HepG2 (cell line): ENCODE data around the gene ITIH1. TPM values are rescaled to one million over a fixed set of nuclear protein-coding genes. Genes with fewer than 3 reads are reported as not detected.

Experiments
- ARNT ChIP-seq: fragments of 450-650 bp; IDR thresholded peaks from 2 replicates; pipeline ENCODE4 v1.6.1; 2017
- ATRX ChIP-seq: sonication (generic); formaldehyde crosslinking; IDR thresholded peaks from 2 replicates; pipeline ENCODE4 v1.4.0; 2020; ENCODE audit warnings: missing genetic modification reagents, borderline replicate concordance
- FOXP1 ChIP-seq, 2 experiments: fragments of 450-650 bp in 1 of 2; IDR thresholded peaks; 2 replicates each; pipeline ENCODE4 v1.6.1; 2017 to 2018; ENCODE audit warnings: antibody characterized with exemption in 1 of 2
- IKZF1 ChIP-seq: fragments of 450-650 bp; IDR thresholded peaks from 2 replicates; pipeline ENCODE4 v1.7.1; 2016
- PCBP2 ChIP-seq: fragments of 200-400 bp; formaldehyde crosslinking; optimal IDR thresholded peaks from 2 replicates; pipeline ENCODE3; 2018; ENCODE audit warnings: low read length, low read depth; ENCODE audit not compliant: poor library complexity, severe bottlenecking
- REST ChIP-seq, 2 experiments: IDR thresholded peaks; 2 replicates each; pipeline ENCODE4 v1.6.1; 2011 to 2012; ENCODE audit warnings: low read length in 2 of 2, borderline replicate concordance in 1 of 2, low read depth in 1 of 2, mild to moderate bottlenecking in 1 of 2, moderate library complexity in 1 of 2
- SMAD9 ChIP-seq: sonication (generic); formaldehyde crosslinking; IDR thresholded peaks from 2 replicates; pipeline ENCODE4 v1.5.1; 2020; ENCODE audit warnings: mild to moderate bottlenecking, missing genetic modification reagents
- TBP ChIP-seq: sonication (generic); formaldehyde crosslinking; IDR thresholded peaks from 2 replicates; pipeline ENCODE4 v1.5.0; 2020; ENCODE audit warnings: missing genetic modification reagents
- TCF7 ChIP-seq: sonication (generic); IDR thresholded peaks from 2 replicates; pipeline ENCODE4 v1.6.1; 2016; ENCODE audit warnings: antibody characterized with exemption, low read depth
- ZNF260 ChIP-seq: sonication (generic); formaldehyde crosslinking; IDR thresholded peaks from 2 replicates; pipeline ENCODE4 v1.4.0; 2020; ENCODE audit warnings: missing genetic modification reagents, low read depth, mild to moderate bottlenecking, borderline replicate concordance
- ZNF34 ChIP-seq: sonication (generic); formaldehyde crosslinking; IDR thresholded peaks from 2 replicates; pipeline ENCODE4 v1.4.0; 2020; ENCODE audit warnings: mild to moderate bottlenecking, missing genetic modification reagents, borderline replicate concordance
- ZNF44 ChIP-seq: sonication (generic); formaldehyde crosslinking; IDR thresholded peaks from 2 replicates; pipeline ENCODE4 v1.5.1; 2020; ENCODE audit warnings: mild to moderate bottlenecking, missing genetic modification reagents
- ZNF451 ChIP-seq: sonication (generic); formaldehyde crosslinking; IDR thresholded peaks from 2 replicates; pipeline ENCODE4 v1.5.0; 2020; ENCODE audit warnings: mild to moderate bottlenecking, missing genetic modification reagents
- ZNF460 ChIP-seq: sonication (generic); formaldehyde crosslinking; IDR thresholded peaks from 2 replicates; pipeline ENCODE4 v1.5.1; 2020; ENCODE audit warnings: missing genetic modification reagents, mild to moderate bottlenecking, borderline replicate concordance
- ZNF709 ChIP-seq: sonication (generic); formaldehyde crosslinking; IDR thresholded peaks from 2 replicates; pipeline ENCODE4 v1.5.0; 2020; ENCODE audit warnings: mild to moderate bottlenecking, missing genetic modification reagents
- ZSCAN22 ChIP-seq: sonication (generic); formaldehyde crosslinking; IDR thresholded peaks from 2 replicates; pipeline ENCODE4 v1.4.0; 2020; ENCODE audit warnings: mild to moderate bottlenecking, missing genetic modification reagents
- polyA plus RNA-seq, 8 experiments: library from polyadenylated mRNA; depleted of rRNA in 3 of 8; stranded (reverse) in 7 of 8; unstranded in 1 of 8; fragments of >200 nt; fragmentation: Illumina TruSeq in 4 of 8; extraction: Trizol in 4 of 8; gene quantifications; 2 replicates each; pipeline versions ENCODE4 v1.2.1 to v1.2.3, GENCODE V29; 2011 to 2016; ENCODE audit warnings: low read depth in 4 of 8, missing spikeins in 1 of 8, mixed read lengths in 1 of 8; ENCODE audit not compliant: insufficient read depth in 1 of 8
- total RNA-seq, 5 experiments: library from RNA; depleted of rRNA; stranded (reverse); fragments of >200 nt; fragmentation: Illumina TruSeq; extraction: Trizol; gene quantifications; 2 replicates each; pipeline ENCODE4 v1.2.3, GENCODE V29; 2016; ENCODE audit warnings: low read depth in 1 of 5
- TF ChIP-seq, protein P1 (sequence below): sonication (generic); formaldehyde crosslinking; IDR thresholded peaks from 2 replicates; pipeline ENCODE4 v1.4.0; 2020; ENCODE audit warnings: missing genetic modification reagents
- TF ChIP-seq, protein P2 (sequence below): sonication (generic); formaldehyde crosslinking; conservative IDR thresholded peaks from 2 replicates; pipeline ENCODE4 v1.4.0; 2020; ENCODE audit warnings: missing genetic modification reagents

ITIH1 gene
- total and polyA plus RNA-seq, 2 of the 13 experiments (the other 11 are each of a cell fraction or from before 2014, with no cell fraction given), result 12.3 to 19.6 TPM

DNA sequence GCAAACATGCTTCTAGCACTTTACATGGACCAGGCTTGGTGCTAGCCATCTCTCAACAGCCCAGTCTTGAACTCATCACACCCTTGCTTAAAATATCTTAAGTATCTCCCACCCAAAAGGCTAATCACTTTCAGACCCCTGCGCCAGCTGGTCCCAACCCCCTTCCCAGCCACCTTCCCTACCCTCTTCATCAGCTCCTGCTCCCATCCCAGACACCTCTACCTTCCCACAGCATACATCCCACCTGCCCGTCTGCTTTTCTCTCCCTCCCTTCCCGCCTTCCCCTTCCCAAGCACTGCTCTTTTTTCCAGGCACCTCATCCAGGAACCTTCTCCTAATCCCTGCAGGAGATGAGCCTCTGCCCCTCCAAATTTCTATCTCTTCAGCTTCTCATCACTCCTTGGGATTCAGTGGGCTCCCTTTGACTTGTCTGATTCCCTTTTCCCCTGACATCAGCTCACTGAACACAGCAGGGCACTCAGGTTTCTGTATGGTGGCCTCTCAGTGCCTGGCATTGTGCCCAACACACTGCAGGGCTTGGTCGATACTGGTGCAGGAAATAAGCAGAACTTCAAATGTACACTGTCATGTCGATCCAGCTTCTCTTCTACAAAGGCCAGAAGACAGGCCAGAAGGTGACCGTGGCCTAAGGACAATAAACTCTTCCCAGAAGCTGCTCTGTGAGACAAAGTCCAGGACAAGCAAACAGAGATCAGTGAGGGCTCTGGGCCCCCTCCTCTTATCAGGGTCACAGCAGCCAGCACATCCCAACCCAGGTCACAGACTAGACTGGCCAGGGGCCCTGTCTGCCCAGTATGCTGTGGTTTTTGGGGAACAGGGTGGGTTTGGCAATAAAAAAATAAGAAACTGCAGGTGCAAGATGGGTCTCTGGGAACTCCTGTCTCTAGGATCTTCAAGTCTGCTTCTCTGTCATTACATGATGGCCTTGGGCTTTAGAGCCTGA is 2.2 kb upstream of the ITIH1 start (continued):
- TF ChIP-seq ZNF260 (CRISPR knock-in tag) (no peak), TCF7 (peak; percentile 80), FOXP1 (IDR thresholded peaks at IDR 0.05) (no peak), FOXP1 (CRISPR knock-in tag; IDR thresholded peaks at IDR 0.05) (peak; percentile 79), REST (IDR thresholded peaks at IDR 0.05; ENCODE audit: borderline replicate concordance in 1 of 2, low read depth in 1 of 2, low read length in 2 of 2) (no peak), SMAD9 (CRISPR knock-in tag) (peak; percentile 57; the same call in 1 of the 2 replicates), ARNT (no peak), ZNF460 (CRISPR knock-in tag) (no peak; the same call in 1 of the 2 replicates), ATRX (CRISPR knock-in tag) (no peak), PCBP2 (no peak), ZNF709 (CRISPR knock-in tag) (no peak; the same call in 1 of the 2 replicates), ZNF44 (CRISPR knock-in tag) (no peak), ZNF451 (CRISPR knock-in tag) (0 out of 2 replicates have a peak, but pooled peaks have one; percentile 41), ZNF34 (peak; percentile 51; the same call in 1 of the 2 replicates), TBP (no peak), ZSCAN22 (CRISPR knock-in tag) (no peak), IKZF1 (no peak)
- TF ChIP-seq, protein P1, sequence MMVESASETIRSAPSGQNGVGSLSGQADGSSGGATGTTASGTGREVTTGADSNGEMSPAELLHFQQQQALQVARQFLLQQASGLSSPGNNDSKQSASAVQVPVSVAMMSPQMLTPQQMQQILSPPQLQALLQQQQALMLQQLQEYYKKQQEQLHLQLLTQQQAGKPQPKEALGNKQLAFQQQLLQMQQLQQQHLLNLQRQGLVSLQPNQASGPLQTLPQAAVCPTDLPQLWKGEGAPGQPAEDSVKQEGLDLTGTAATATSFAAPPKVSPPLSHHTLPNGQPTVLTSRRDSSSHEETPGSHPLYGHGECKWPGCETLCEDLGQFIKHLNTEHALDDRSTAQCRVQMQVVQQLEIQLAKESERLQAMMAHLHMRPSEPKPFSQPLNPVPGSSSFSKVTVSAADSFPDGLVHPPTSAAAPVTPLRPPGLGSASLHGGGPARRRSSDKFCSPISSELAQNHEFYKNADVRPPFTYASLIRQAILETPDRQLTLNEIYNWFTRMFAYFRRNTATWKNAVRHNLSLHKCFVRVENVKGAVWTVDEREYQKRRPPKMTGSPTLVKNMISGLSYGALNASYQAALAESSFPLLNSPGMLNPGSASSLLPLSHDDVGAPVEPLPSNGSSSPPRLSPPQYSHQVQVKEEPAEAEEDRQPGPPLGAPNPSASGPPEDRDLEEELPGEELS (CRISPR knock-in tag), result peak; percentile 94
- TF ChIP-seq, protein P2, sequence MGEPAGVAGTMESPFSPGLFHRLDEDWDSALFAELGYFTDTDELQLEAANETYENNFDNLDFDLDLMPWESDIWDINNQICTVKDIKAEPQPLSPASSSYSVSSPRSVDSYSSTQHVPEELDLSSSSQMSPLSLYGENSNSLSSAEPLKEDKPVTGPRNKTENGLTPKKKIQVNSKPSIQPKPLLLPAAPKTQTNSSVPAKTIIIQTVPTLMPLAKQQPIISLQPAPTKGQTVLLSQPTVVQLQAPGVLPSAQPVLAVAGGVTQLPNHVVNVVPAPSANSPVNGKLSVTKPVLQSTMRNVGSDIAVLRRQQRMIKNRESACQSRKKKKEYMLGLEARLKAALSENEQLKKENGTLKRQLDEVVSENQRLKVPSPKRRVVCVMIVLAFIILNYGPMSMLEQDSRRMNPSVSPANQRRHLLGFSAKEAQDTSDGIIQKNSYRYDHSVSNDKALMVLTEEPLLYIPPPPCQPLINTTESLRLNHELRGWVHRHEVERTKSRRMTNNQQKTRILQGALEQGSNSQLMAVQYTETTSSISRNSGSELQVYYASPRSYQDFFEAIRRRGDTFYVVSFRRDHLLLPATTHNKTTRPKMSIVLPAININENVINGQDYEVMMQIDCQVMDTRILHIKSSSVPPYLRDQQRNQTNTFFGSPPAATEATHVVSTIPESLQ (CRISPR knock-in tag), result no peak
